ENCODE measurements around the gene TADA2B.

The TADA2B gene

DNA sequence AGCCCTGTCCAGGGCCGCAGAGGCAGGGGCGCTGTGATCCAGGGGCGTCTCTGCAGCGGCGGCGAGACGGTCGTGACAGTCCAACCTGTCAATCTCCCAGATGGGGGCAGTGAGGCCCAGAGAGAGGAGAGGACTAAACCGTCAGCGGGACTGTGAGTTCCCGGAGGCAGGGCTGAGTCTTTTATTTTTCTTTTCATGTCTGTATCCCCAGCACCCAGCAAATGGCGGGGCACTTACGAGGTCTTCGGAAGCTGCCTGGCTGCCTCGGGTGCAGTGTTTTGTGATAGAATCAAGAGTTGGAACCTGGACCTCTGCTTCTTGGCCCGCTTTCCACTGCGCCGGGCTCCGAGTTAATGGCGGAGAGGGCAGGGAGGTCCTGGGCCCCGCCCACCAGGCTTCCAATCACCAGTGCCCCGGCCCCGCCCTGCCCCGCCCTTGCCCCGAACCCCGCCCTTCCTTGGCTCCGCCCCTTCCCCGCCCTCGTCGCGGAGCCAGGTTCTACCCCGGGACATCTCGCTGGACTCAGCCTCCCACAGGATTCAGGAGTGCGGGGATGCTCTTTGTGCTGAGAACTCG lies 59.9 kb downstream of the TADA2B start:
- peak overlapping the region; percentile 92 for H3K4me2 ChIP-seq (ENCODE audit: low read length)
- H3K27ac ChIP-seq (ENCODE audit: low read depth, low read length, poor library complexity, severe bottlenecking): no peak overlapping the region
- H3K4me1 ChIP-seq (ENCODE audit: insufficient read depth, low read length, severe bottlenecking): peaks cover 13% of the 10 kb centered on the region
- H3K9ac ChIP-seq (ENCODE audit: low read length): peak overlapping the region; percentile 64
- no peaks in the 10 kb centered on the region for H3F3A ChIP-seq (ENCODE audit: insufficient read depth, low read length)
- H3K4me3 ChIP-seq (ENCODE audit: low read depth, low read length, poor library complexity, severe bottlenecking): peak overlapping the region; percentile 68
- no peaks in the 10 kb centered on the region for H4K20me1 ChIP-seq (ENCODE audit: insufficient read depth, low read length)
- TF ChIP-seq, protein P1, sequence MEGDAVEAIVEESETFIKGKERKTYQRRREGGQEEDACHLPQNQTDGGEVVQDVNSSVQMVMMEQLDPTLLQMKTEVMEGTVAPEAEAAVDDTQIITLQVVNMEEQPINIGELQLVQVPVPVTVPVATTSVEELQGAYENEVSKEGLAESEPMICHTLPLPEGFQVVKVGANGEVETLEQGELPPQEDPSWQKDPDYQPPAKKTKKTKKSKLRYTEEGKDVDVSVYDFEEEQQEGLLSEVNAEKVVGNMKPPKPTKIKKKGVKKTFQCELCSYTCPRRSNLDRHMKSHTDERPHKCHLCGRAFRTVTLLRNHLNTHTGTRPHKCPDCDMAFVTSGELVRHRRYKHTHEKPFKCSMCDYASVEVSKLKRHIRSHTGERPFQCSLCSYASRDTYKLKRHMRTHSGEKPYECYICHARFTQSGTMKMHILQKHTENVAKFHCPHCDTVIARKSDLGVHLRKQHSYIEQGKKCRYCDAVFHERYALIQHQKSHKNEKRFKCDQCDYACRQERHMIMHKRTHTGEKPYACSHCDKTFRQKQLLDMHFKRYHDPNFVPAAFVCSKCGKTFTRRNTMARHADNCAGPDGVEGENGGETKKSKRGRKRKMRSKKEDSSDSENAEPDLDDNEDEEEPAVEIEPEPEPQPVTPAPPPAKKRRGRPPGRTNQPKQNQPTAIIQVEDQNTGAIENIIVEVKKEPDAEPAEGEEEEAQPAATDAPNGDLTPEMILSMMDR (IDR thresholded peaks at IDR 0.05; ENCODE audit: low read length): no peak
- TF ChIP-seq EZH2 (IDR thresholded peaks at IDR 0.05; ENCODE audit: borderline replicate concordance, low read length): no peak
- H3K9me2 ChIP-seq (ENCODE audit: low read depth, low read length): no peaks in the 10 kb centered on the region
- no peaks in the 10 kb centered on the region for H3K36me3 ChIP-seq (ENCODE audit: insufficient read depth, low read length)
- no peaks in the 10 kb centered on the region for H3K9me3 ChIP-seq (ENCODE audit: low read length)
- H3K79me2 ChIP-seq (ENCODE audit: insufficient read depth, low read length): no peaks in the 10 kb centered on the region
- H3K27me3 ChIP-seq (ENCODE audit: insufficient read depth, low read length): no peaks in the 10 kb centered on the region
- H2AFZ ChIP-seq (ENCODE audit: low read length): no peak overlapping the region; the same call in 1 of the 2 replicates

DNA sequence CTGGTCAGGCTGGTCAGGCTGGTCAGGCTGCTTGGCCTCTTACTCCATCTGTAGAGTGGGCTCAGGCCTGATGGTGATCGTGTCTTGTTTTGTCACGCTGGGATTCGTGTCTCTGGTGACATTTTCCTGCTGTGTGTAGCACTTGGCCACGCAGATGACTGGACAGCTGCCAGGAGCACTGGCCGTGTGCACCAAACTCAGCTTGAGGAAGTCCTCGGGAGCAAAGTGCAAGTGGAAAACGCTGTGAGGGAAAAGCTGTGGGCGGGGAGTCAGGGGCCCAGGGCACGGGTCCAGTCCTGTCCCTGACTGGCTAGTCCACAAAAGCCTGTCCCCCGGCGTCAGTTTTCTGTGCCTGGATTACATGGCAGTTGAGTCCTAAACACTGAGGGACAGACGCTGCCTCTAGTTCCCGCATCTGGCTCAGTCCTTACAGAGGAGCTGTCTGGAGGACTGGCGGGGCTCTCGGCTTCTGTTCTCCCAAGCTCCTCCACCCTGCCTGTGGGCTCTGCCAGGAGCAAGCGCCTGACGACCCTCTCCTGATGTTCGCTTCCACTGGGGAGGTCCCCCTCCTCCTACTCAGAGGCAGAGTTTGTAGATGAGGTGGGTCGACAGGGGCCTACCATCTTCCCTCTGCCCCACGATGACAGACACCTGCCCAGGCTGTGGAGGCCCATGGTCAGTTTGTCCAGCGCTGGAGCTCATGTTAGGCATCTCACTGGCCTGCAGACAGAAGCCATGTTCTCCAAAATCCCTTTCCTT lies 60.6 kb downstream of the TADA2B start:
- Histone ChIP-seq H3K27ac (ENCODE audit: low read depth, low read length, poor library complexity, severe bottlenecking) (no peak overlapping the region), H3K9ac (ENCODE audit: low read length) (no peak overlapping the region)

DNA sequence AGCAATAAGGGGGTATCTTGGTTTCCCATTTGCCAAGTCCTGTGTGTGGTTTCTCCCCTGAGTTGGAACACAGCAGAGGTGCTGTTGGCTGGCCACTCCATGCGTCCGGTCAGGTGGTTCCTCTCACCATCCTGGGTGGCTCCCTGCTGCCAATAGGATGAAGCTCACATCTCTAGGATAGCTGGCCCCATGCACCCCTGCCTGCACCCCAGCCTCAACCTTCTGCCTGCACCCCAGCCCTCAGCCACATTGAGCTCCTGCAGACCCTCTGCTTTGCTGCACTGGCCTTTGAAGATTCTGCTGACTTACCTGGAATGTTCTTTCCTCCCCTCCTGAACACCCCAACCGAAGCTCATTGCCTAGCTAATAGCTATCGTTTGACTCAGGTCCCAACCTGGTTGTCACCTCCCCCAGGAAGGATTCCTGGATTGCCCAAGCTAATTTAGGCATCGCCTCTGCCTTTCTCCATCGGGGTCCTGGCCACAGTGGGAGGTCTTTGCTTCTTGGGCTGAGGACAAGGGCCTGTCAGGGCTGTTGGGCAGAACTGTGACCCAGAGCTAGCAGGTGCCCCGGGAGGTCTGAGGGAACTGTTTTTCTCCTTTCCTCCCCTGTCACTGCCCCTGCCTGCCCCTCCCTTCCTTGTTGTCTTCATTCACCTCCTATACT lies 61.3 kb downstream of the TADA2B start:
- H3K27me3 ChIP-seq (ENCODE audit: insufficient read depth, low read length): no peaks in the 10 kb centered on the region
- no peak overlapping the region for H3K4me3 ChIP-seq (ENCODE audit: low read depth, low read length, poor library complexity, severe bottlenecking)
- H3K36me3 ChIP-seq (ENCODE audit: insufficient read depth, low read length): no peaks in the 10 kb centered on the region
- no peak overlapping the region for H3K9ac ChIP-seq (ENCODE audit: low read length)
- no peaks in the 10 kb centered on the region for H4K20me1 ChIP-seq (ENCODE audit: insufficient read depth, low read length)
- H3K9me2 ChIP-seq (ENCODE audit: low read depth, low read length): no peaks in the 10 kb centered on the region
- H2AFZ ChIP-seq (ENCODE audit: low read length): no peak overlapping the region
- H3K4me2 ChIP-seq (ENCODE audit: low read length): no peak overlapping the region
- H3F3A ChIP-seq (ENCODE audit: insufficient read depth, low read length): no peaks in the 10 kb centered on the region
- TF ChIP-seq EZH2 (IDR thresholded peaks at IDR 0.05; ENCODE audit: borderline replicate concordance, low read length): no peak
- TF ChIP-seq, protein P1 (IDR thresholded peaks at IDR 0.05; ENCODE audit: low read length): no peak
- no peak overlapping the region for H3K27ac ChIP-seq (ENCODE audit: low read depth, low read length, poor library complexity, severe bottlenecking)
- H3K9me3 ChIP-seq (ENCODE audit: low read length): no peaks in the 10 kb centered on the region
- H3K79me2 ChIP-seq (ENCODE audit: insufficient read depth, low read length): no peaks in the 10 kb centered on the region
- H3K4me1 ChIP-seq (ENCODE audit: insufficient read depth, low read length, severe bottlenecking): peaks cover 13% of the 10 kb centered on the region

More for the DNA sequence above, 60.6 kb downstream of the TADA2B start:
- no peaks in the 10 kb centered on the region for H3F3A ChIP-seq (ENCODE audit: insufficient read depth, low read length)
- peaks cover 13% of the 10 kb centered on the region for H3K4me1 ChIP-seq (ENCODE audit: insufficient read depth, low read length, severe bottlenecking)
- H3K4me3 ChIP-seq (ENCODE audit: low read depth, low read length, poor library complexity, severe bottlenecking): peak overlapping the region; percentile 68
- H4K20me1 ChIP-seq (ENCODE audit: insufficient read depth, low read length): no peaks in the 10 kb centered on the region
- H2AFZ ChIP-seq (ENCODE audit: low read length): no peak overlapping the region
- no peaks in the 10 kb centered on the region for H3K79me2 ChIP-seq (ENCODE audit: insufficient read depth, low read length)
- TF ChIP-seq, protein P1 (IDR thresholded peaks at IDR 0.05; ENCODE audit: low read length): no peak
- TF ChIP-seq EZH2 (IDR thresholded peaks at IDR 0.05; ENCODE audit: borderline replicate concordance, low read length): no peak
- H3K9me2 ChIP-seq (ENCODE audit: low read depth, low read length): no peaks in the 10 kb centered on the region
- H3K36me3 ChIP-seq (ENCODE audit: insufficient read depth, low read length): no peaks in the 10 kb centered on the region
- no peaks in the 10 kb centered on the region for H3K27me3 ChIP-seq (ENCODE audit: insufficient read depth, low read length)
- H3K9me3 ChIP-seq (ENCODE audit: low read length): no peaks in the 10 kb centered on the region
- peak overlapping the region; percentile 92; the same call in 1 of the 2 replicates for H3K4me2 ChIP-seq (ENCODE audit: low read length)

Measured in OCI-LY1 (cell line).